Calu3 (cell line): Measurements from ENCODE around the gene SEMG2. TPM values are rescaled to one million over a fixed set of nuclear protein-coding genes. Genes with fewer than 3 reads are reported as not detected.

Experiments
- BruUV-seq: library from RNA; stranded (reverse); fragments of 400-500 nt; replicated peaks from 2 replicates; lab custom pipeline; 2021; lab: Mats Ljungman, UMichigan
- CTCF ChIA-PET: fragments of 300-600 bp; sonication (Branson Sonifier 250); formaldehyde crosslinking; loops from one replicate; lab custom pipeline; 2022; ENCODE audit warnings: antibody characterized with exemption; lab: Charles Lee
- DNase-seq: peaks from one replicate; pipeline ENCODE4 v3.0.0; 2022
- H3K27ac Mint-ChIP-seq: one replicate; pipeline ENCODE4 v1.8.0; 2022; ENCODE audit warnings: mixed read lengths; ENCODE audit not compliant: unreplicated experiment
- H3K27me3 Mint-ChIP-seq: one replicate; pipeline ENCODE4 v1.8.0; 2022; ENCODE audit warnings: mixed read lengths; ENCODE audit not compliant: unreplicated experiment
- H3K36me3 Mint-ChIP-seq: one replicate; pipeline ENCODE4 v1.8.0; 2022; ENCODE audit warnings: mild to moderate bottlenecking, moderate library complexity, mixed read lengths; ENCODE audit not compliant: insufficient read depth, unreplicated experiment
- H3K4me1 Mint-ChIP-seq: one replicate; pipeline ENCODE4 v1.8.0; 2022; ENCODE audit warnings: mild to moderate bottlenecking, low read depth, mixed read lengths; ENCODE audit not compliant: unreplicated experiment
- H3K4me3 Mint-ChIP-seq: one replicate; pipeline ENCODE4 v1.8.0; 2022; ENCODE audit warnings: mild to moderate bottlenecking, low read depth, moderate library complexity, mixed read lengths; ENCODE audit not compliant: unreplicated experiment
- H3K9me3 Mint-ChIP-seq: one replicate; pipeline ENCODE4 v1.8.0; 2022; ENCODE audit warnings: low read depth, mixed read lengths; ENCODE audit not compliant: unreplicated experiment
- intact Hi-C: fragments of 100-400 bp; cut with micrococcal nuclease; formaldehyde crosslinking; loops from one replicate; pipeline ENCODE4 v1.10.0; 2022; ENCODE audit not compliant: unreplicated experiment
- total RNA-seq: library from RNA; stranded (reverse); gene quantifications from 2 replicates; pipeline ENCODE4 v1.2.3, GENCODE V29; 2022
- TF ChIP-seq, protein P1 (sequence below): fragments of 200-600 bp; IDR thresholded peaks from one replicate; pipeline ENCODE4 v1.8.0; 2022; ENCODE audit warnings: antibody characterized with exemption; ENCODE audit not compliant: unreplicated experiment

The SEMG2 gene
- total RNA-seq, 1 experiment from 2014 or later = not detected

DNA sequence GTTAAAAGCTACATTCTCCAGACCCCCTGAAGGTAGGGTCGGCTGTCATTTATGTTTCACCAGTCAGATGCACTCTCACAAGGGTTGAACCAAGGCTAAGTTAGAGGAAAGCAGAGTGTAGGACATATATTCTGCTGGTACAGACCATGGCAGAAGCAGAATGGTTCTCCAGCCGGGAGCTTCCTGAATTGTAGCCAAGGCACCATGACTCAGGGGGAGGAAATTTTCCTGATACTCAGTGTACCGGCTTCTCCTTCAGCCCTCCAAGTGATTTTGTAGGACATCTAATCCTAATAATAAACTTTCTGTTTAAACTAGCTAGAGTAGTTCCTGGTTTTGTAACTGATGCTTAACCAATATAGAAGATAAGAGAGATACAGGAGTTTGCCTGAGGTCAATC is 47.4 kb downstream of the SEMG2 start:
- Mint-ChIP-seq H3K27ac (no peak overlapping the region), H3K27me3 (peaks cover 17% of the 10 kb centered on the region), H3K4me1 (peaks cover 10% of the 10 kb centered on the region), H3K9me3 (no peaks in the 10 kb centered on the region), H3K4me3 (no peak overlapping the region), H3K36me3 (no peaks in the 10 kb centered on the region)
- TF ChIP-seq, protein P1, sequence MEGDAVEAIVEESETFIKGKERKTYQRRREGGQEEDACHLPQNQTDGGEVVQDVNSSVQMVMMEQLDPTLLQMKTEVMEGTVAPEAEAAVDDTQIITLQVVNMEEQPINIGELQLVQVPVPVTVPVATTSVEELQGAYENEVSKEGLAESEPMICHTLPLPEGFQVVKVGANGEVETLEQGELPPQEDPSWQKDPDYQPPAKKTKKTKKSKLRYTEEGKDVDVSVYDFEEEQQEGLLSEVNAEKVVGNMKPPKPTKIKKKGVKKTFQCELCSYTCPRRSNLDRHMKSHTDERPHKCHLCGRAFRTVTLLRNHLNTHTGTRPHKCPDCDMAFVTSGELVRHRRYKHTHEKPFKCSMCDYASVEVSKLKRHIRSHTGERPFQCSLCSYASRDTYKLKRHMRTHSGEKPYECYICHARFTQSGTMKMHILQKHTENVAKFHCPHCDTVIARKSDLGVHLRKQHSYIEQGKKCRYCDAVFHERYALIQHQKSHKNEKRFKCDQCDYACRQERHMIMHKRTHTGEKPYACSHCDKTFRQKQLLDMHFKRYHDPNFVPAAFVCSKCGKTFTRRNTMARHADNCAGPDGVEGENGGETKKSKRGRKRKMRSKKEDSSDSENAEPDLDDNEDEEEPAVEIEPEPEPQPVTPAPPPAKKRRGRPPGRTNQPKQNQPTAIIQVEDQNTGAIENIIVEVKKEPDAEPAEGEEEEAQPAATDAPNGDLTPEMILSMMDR = no peak
- CTCF ChIA-PET = interaction anchor here (0.9 to 1.9 kb wide), 5 partner anchors 8 to 224 kb away, joined by 3 to 6 read pairs (median 4); partner anchors contain the start of gene SLPI
- no TSS peak for BruUV-seq
- no peak for DNase-seq
- intact Hi-C loops = no loop called here

DNA sequence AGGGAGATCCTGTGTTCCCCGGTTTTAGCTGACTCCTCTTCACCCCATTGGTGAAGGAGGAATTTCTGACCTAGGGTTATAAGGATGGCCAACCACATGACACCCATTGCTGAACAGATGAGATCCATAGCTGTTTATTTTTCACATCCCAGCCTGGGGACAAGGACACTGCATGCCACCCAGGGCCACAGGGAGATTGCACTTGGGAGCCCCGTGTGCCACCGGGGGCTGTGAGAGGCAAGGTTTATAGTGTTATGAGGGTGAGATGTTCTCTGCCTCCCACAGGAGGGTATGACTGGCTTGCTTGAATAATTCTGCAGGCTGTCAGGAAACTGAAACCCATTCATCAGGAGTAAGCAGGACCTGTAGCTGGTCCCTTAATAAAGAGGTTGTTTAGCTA is 47.9 kb downstream of the SEMG2 start:
- TF ChIP-seq, protein P1 = no peak
- BruUV-seq = no TSS peak
- intact Hi-C loops = no loop called here
- CTCF ChIA-PET = interaction anchor here (0.9 to 1.9 kb wide), 4 partner anchors 15 to 225 kb away, joined by 3 to 6 read pairs (median 4); partner anchors contain the start of gene SLPI
- H3K36me3 Mint-ChIP-seq = no peaks in the 10 kb centered on the region
- peaks cover 10% of the 10 kb centered on the region for H3K4me1 Mint-ChIP-seq
- no peak overlapping the region for H3K27ac Mint-ChIP-seq
- H3K27me3 Mint-ChIP-seq = peaks cover 23% of the 10 kb centered on the region
- no peak for DNase-seq
- H3K4me3 Mint-ChIP-seq = no peak overlapping the region
- H3K9me3 Mint-ChIP-seq = no peaks in the 10 kb centered on the region

DNA sequence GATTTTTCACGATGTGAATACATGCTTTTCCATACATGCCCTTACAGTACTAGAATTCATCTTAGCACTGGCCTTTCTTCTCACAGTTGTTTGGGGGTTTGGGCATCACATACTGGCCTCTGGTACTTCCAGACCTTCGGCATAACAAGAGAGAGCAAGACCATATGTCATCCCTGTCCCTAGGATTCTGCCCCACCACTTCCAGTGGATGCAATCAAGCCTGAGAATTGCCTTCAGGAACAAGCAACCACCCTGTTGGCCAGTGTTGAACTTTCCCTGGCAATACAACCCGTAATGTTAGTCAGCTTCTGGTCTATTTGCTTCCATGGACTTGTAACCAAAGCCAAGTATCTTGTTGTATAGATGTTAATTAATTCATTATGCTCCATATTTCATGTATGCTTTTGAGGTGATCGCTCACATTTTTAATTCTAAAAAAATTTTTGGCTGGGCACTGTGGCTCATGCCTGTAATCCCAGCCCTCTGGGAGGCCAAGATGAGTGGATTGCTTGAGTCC is 48.6 kb downstream of the SEMG2 start:
- H3K4me1 Mint-ChIP-seq = peaks cover 10% of the 10 kb centered on the region
- no peak overlapping the region for H3K4me3 Mint-ChIP-seq
- intact Hi-C loops = no loop called here
- no TSS peak for BruUV-seq
- no peaks in the 10 kb centered on the region for H3K9me3 Mint-ChIP-seq
- no peaks in the 10 kb centered on the region for H3K36me3 Mint-ChIP-seq
- TF ChIP-seq, protein P1 = no peak
- DNase-seq = no peak
- no peak overlapping the region for H3K27ac Mint-ChIP-seq
- H3K27me3 Mint-ChIP-seq = peaks cover 29% of the 10 kb centered on the region
- CTCF ChIA-PET = interaction anchor here (1.9 kb wide), 1 partner anchor 24 kb away, joined by 6 read pairs; no protein-coding TSS in a partner anchor

Other genes starting within 250 kb of the SEMG2 start
- gene KCNS1, start 120.2 kb upstream of the SEMG2 start, total RNA-seq = 10.4 and 10.7 TPM in 2 replicates
- not detected in 2 replicates for gene WFDC5, start 106.2 kb upstream of the SEMG2 start, total RNA-seq
- not detected in 2 replicates for gene WFDC12, start 96.9 kb upstream of the SEMG2 start, total RNA-seq
- gene PI3, start 46.5 kb upstream of the SEMG2 start, total RNA-seq = 52.0 and 52.1 TPM in 2 replicates
- 0.21 TPM in 1 of 2 replicates, not detected in the other for gene SEMG1, start 14.3 kb upstream of the SEMG2 start, total RNA-seq
- 270 and 446 TPM in 2 replicates for gene SLPI, start 33.2 kb downstream of the SEMG2 start, total RNA-seq
- gene RBPJL, start 85.5 kb downstream of the SEMG2 start, total RNA-seq = not detected in 2 replicates
- 0.17 and 0.29 TPM in 2 replicates for gene MATN4, start 86.9 kb downstream of the SEMG2 start, total RNA-seq
- gene SDC4, start 127.1 kb downstream of the SEMG2 start, total RNA-seq = 238 and 256 TPM in 2 replicates
- 42.1 and 45.5 TPM in 2 replicates for gene SYS1, start 141.8 kb downstream of the SEMG2 start, total RNA-seq
- 0.52 and 0.88 TPM in 2 replicates for gene TP53TG5, start 157.0 kb downstream of the SEMG2 start, total RNA-seq
- 105 and 113 TPM in 2 replicates for gene DBNDD2, start 186.9 kb downstream of the SEMG2 start, total RNA-seq
- 192 and 193 TPM in 2 replicates for gene PIGT, start 194.8 kb downstream of the SEMG2 start, total RNA-seq
- 295 TPM in 2 replicates for gene WFDC2, start 248.4 kb downstream of the SEMG2 start, total RNA-seq